ENCODE results near the gene SLC6A20.

GRCh38 chr3:45705839-45706808, 90.2 kb downstream of the SLC6A20 start:
- TF ChIP-seq POLR2A (IDR thresholded peaks at IDR 0.05; ENCODE audit: low read length) (no peak), GATA1 (IDR thresholded peaks at IDR 0.05; ENCODE audit: low read depth, low read length) (no peak)
